Keratinocyte (primary cell): ENCODE measurements around the gene CCDC192. TPM values are rescaled to one million over a fixed set of nuclear protein-coding genes. Genes with fewer than 3 reads are reported as not detected.

Experiments
- DNase-seq: peaks from one replicate; pipeline ENCODE4 v3.0.0-alpha.2; 2011; ENCODE audit warnings: low read depth, missing footprints, low spot score
- FAIRE-seq: peaks from 2 replicates; lab custom pipeline; 2011; peaks lifted over from hg19 to GRCh38; lab: Jason Lieb, UNC
- H2AFZ ChIP-seq: 2 replicates; pipeline ENCODE4 v1.6.0; 2012; ENCODE audit warnings: low read length, control low read depth, inconsistent platforms; ENCODE audit not compliant: control insufficient read depth
- H3K27ac ChIP-seq: 2 replicates; pipeline ENCODE4 v1.5.1; 2011; ENCODE audit warnings: low read length; ENCODE audit not compliant: control insufficient read depth, insufficient read depth
- H3K27me3 ChIP-seq: 3 replicates; pipeline ENCODE4 v1.6.0; 2011; ENCODE audit warnings: low read length; ENCODE audit not compliant: control insufficient read depth, insufficient read depth; ENCODE audit errors: extremely low read depth
- H3K36me3 ChIP-seq, 2 experiments: 2 replicates in 1 of 2; 3 replicates in 1 of 2; pipeline ENCODE4 v1.5.1; 2011; ENCODE audit warnings: low read length in 2 of 2, mild to moderate bottlenecking in 1 of 2; ENCODE audit not compliant: control insufficient read depth in 2 of 2, insufficient read depth in 2 of 2; ENCODE audit errors: extremely low read depth in 1 of 2
- H3K4me1 ChIP-seq: 3 replicates; pipeline ENCODE4 v1.5.1; 2011; ENCODE audit warnings: low read length; ENCODE audit not compliant: control insufficient read depth, insufficient read depth; ENCODE audit errors: extremely low read depth
- H3K4me2 ChIP-seq: 3 replicates; pipeline ENCODE4 v1.6.0; 2011; ENCODE audit warnings: low read depth, low read length; ENCODE audit not compliant: control insufficient read depth, insufficient read depth; ENCODE audit errors: extremely low read depth
- H3K4me3 ChIP-seq, 3 experiments: fragments of 200-600 bp in 1 of 3; sonication (generic) in 1 of 3; 2 replicates in 2 of 3; 3 replicates in 1 of 3; pipeline ENCODE4 v1.5.1; 2011 to 2016; ENCODE audit warnings: low read length in 3 of 3, mild to moderate bottlenecking in 3 of 3, control low read depth in 2 of 3, inconsistent platforms in 1 of 3, low read depth in 1 of 3, mixed read lengths in 1 of 3, mixed run types in 1 of 3, moderate library complexity in 1 of 3; ENCODE audit not compliant: control insufficient read depth in 2 of 3, insufficient read depth in 2 of 3; ENCODE audit errors: extremely low read depth in 1 of 3
- H3K79me2 ChIP-seq: 2 replicates; pipeline ENCODE4 v1.6.0; 2012; ENCODE audit warnings: low read length; ENCODE audit not compliant: control insufficient read depth, insufficient read depth
- H3K9ac ChIP-seq: 3 replicates; pipeline ENCODE4 v1.6.0; 2011; ENCODE audit warnings: low read length; ENCODE audit not compliant: control insufficient read depth, insufficient read depth; ENCODE audit errors: extremely low read depth
- H3K9me1 ChIP-seq: 3 replicates; pipeline ENCODE4 v1.6.0; 2011; ENCODE audit warnings: low read length; ENCODE audit not compliant: control insufficient read depth, insufficient read depth; ENCODE audit errors: extremely low read depth
- H3K9me3 ChIP-seq: 2 replicates; pipeline ENCODE4 v1.5.1; 2012; ENCODE audit warnings: low read depth, low read length; ENCODE audit not compliant: control insufficient read depth
- H4K20me1 ChIP-seq: 3 replicates; pipeline ENCODE4 v1.6.0; 2011; ENCODE audit warnings: low read length; ENCODE audit not compliant: control insufficient read depth, insufficient read depth; ENCODE audit errors: extremely low read depth
- EZH2 ChIP-seq: IDR thresholded peaks from one replicate; pipeline ENCODE4 v1.6.1; 2012; ENCODE audit warnings: inconsistent platforms, mild to moderate bottlenecking, low read length, moderate library complexity
- dilution Hi-C: fragments of 300-500 bp; cut with MboI; formaldehyde crosslinking; loops from one replicate; pipeline ENCODE4 v1.7.0; 2020; ENCODE audit warnings: low sequenced_read_pairs; ENCODE audit not compliant: extremely low pct_ligation_motif_present
- polyA plus RNA-seq, 5 experiments: library from polyadenylated mRNA; depleted of rRNA in 3 of 5; stranded (reverse) in 3 of 5; stranded (forward) in 1 of 5; unstranded in 1 of 5; fragments of >200 nt; gene quantifications; 1 replicate in 1 of 5; 2 replicates in 3 of 5; 3 replicates in 1 of 5; pipeline versions ENCODE4 v1.2.1 to v1.2.3, GENCODE V29; 2011 to 2012; ENCODE audit warnings: missing spikeins in 2 of 5, low read depth in 1 of 5, low replicate concordance in 1 of 5
- TF ChIP-seq, protein P1 (sequence below), 3 experiments: IDR thresholded peaks in 1 of 3; conservative IDR thresholded peaks in 1 of 3; optimal IDR thresholded peaks in 1 of 3; 2 replicates in 2 of 3; 3 replicates in 1 of 3; pipeline versions ENCODE3 to v1.5.1; 2011; ENCODE audit warnings: low read length in 3 of 3, mild to moderate bottlenecking in 3 of 3, moderate library complexity in 2 of 3, control low read depth in 1 of 3, inconsistent platforms in 1 of 3; ENCODE audit not compliant: insufficient read depth in 2 of 3; ENCODE audit errors: extremely low read depth in 1 of 3

CCDC192 gene
- polyA plus RNA-seq, 1 donor (not counting 4 experiments of a cell fraction or from before 2014, with no cell fraction given), result not detected

GRCh38 chr5:127766676-127767335 lies 63.6 kb downstream of the CCDC192 start:
- DNase-seq, result no peak

DNA sequence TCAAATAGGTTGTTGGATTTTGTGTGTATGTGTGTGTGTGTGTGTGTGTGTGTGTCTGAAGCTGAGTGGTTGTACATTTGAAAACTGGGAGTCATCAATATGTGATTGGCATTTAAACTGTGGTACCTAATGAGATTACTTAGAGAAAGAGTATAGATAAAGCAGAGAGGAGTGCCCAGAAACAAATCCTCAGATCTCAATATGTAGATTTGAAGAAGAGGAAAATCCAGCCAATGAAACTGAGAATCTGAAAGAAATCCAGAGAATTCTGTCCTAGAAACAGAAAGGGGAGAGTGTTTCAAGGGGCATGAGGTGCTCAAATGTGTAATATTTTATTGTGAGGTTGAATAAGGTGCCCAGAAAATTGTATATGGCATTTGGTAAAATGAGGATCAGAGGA lies 66.2 kb downstream of the CCDC192 start:
- Histone ChIP-seq H3K9ac (no peak overlapping the region), H3K9me3 (no peaks in the 10 kb centered on the region), H2AFZ (no peak overlapping the region), H3K4me3 (no peak overlapping the region), H3K36me3 (no peaks in the 10 kb centered on the region), H3K27me3 (peaks cover 3% of the 10 kb centered on the region), H4K20me1 (no peaks in the 10 kb centered on the region), H3K79me2 (no peaks in the 10 kb centered on the region), H3K9me1 (no peaks in the 10 kb centered on the region), H3K4me1 (no peaks in the 10 kb centered on the region), H3K4me2 (no peak overlapping the region), H3K27ac (no peak overlapping the region)
- dilution Hi-C loops, result no loop called here
- FAIRE-seq, result no peak
- TF ChIP-seq EZH2, result no peak
- TF ChIP-seq, protein P1, sequence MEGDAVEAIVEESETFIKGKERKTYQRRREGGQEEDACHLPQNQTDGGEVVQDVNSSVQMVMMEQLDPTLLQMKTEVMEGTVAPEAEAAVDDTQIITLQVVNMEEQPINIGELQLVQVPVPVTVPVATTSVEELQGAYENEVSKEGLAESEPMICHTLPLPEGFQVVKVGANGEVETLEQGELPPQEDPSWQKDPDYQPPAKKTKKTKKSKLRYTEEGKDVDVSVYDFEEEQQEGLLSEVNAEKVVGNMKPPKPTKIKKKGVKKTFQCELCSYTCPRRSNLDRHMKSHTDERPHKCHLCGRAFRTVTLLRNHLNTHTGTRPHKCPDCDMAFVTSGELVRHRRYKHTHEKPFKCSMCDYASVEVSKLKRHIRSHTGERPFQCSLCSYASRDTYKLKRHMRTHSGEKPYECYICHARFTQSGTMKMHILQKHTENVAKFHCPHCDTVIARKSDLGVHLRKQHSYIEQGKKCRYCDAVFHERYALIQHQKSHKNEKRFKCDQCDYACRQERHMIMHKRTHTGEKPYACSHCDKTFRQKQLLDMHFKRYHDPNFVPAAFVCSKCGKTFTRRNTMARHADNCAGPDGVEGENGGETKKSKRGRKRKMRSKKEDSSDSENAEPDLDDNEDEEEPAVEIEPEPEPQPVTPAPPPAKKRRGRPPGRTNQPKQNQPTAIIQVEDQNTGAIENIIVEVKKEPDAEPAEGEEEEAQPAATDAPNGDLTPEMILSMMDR (optimal IDR thresholded peaks at IDR 0.05 in 1 of 3, IDR thresholded peaks at IDR 0.05 in 1 of 3, conservative IDR thresholded peaks at IDR 0.05 in 1 of 3; ENCODE audit: extremely low read depth in 1 of 3, insufficient read depth in 2 of 3, low read length in 3 of 3), result no peak
- no peak for DNase-seq

More at GRCh38 chr5:127766676-127767335, 63.6 kb downstream of the CCDC192 start:
- TF ChIP-seq, protein P1 (optimal IDR thresholded peaks at IDR 0.05 in 1 of 3, IDR thresholded peaks at IDR 0.05 in 1 of 3, conservative IDR thresholded peaks at IDR 0.05 in 1 of 3; ENCODE audit: extremely low read depth in 1 of 3, insufficient read depth in 2 of 3, low read length in 3 of 3), result no peak
- no peak for TF ChIP-seq EZH2
- no peaks in the 10 kb centered on the region for H3K79me2 ChIP-seq
- H3K4me2 ChIP-seq, result no peak overlapping the region
- no peaks in the 10 kb centered on the region for H3K36me3 ChIP-seq
- no peak overlapping the region for H3K27ac ChIP-seq
- H2AFZ ChIP-seq, result no peak overlapping the region
- H4K20me1 ChIP-seq, result no peaks in the 10 kb centered on the region
- H3K27me3 ChIP-seq, result peaks cover 3% of the 10 kb centered on the region
- FAIRE-seq, result no peak
- H3K4me1 ChIP-seq, result no peaks in the 10 kb centered on the region
- no peak overlapping the region for H3K9ac ChIP-seq
- no peaks in the 10 kb centered on the region for H3K9me1 ChIP-seq
- H3K9me3 ChIP-seq, result no peaks in the 10 kb centered on the region
- dilution Hi-C loops, result no loop called here
- no peak overlapping the region for H3K4me3 ChIP-seq
